Stomach (tissue), 4 donors: ENCODE results near the gene NEK10.

ENCODE experiments used
- EP300 ChIP-seq: sonication (generic); formaldehyde crosslinking; IDR thresholded peaks from one replicate; pipeline ENCODE4 v1.6.1; 2017; ENCODE audit warnings: antibody characterized with exemption
- POLR2A ChIP-seq, 4 donors: fragments of 450-650 bp; IDR thresholded peaks; one replicate each; pipeline ENCODE4 v1.6.1; 2016; ENCODE audit warnings: antibody characterized with exemption in 4 of 4, control low read depth in 2 of 4, mild to moderate bottlenecking in 1 of 4, moderate library complexity in 1 of 4
- POLR2AphosphoS5 ChIP-seq, 3 donors: sonication (generic); formaldehyde crosslinking; IDR thresholded peaks; one replicate each; pipeline ENCODE4 v1.6.1; 2016; ENCODE audit warnings: antibody characterized with exemption in 3 of 3
- TF ChIP-seq, protein P1 (sequence below), 7 experiments: fragments of 450-650 bp in 4 of 7; fragments of 200-600 bp in 3 of 7; sonication (generic) in 3 of 7; IDR thresholded peaks; one replicate each; pipeline ENCODE4 v1.5.1; 2016 to 2019; ENCODE audit warnings: antibody characterized with exemption in 7 of 7, control low read depth in 2 of 7, mild to moderate bottlenecking in 1 of 7

DNA sequence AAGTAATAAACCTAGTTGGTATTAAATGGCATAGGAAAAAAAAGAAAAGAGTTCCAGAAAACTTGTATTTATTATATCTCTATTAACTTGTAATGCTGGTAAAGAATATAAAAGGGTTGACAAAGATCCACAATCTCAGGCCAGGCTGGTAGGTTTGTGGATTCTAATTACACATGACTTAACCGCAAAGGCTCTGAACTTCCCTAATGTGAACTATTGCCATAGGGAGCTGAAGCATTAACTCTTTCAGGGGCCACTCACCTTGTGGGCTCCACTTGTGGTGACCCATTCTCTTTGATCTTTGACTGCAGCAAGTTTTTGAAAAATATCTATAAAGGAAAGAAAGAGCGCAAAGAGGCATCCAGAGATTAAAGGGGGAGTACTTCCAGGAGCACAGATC, 58.5 kb downstream of the NEK10 start:
- TF ChIP-seq, protein P1, sequence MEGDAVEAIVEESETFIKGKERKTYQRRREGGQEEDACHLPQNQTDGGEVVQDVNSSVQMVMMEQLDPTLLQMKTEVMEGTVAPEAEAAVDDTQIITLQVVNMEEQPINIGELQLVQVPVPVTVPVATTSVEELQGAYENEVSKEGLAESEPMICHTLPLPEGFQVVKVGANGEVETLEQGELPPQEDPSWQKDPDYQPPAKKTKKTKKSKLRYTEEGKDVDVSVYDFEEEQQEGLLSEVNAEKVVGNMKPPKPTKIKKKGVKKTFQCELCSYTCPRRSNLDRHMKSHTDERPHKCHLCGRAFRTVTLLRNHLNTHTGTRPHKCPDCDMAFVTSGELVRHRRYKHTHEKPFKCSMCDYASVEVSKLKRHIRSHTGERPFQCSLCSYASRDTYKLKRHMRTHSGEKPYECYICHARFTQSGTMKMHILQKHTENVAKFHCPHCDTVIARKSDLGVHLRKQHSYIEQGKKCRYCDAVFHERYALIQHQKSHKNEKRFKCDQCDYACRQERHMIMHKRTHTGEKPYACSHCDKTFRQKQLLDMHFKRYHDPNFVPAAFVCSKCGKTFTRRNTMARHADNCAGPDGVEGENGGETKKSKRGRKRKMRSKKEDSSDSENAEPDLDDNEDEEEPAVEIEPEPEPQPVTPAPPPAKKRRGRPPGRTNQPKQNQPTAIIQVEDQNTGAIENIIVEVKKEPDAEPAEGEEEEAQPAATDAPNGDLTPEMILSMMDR (IDR thresholded peaks at IDR 0.05): no peak
- TF ChIP-seq POLR2A (IDR thresholded peaks at IDR 0.05): no peak
- no peak for TF ChIP-seq EP300
- TF ChIP-seq POLR2AphosphoS5 (IDR thresholded peaks at IDR 0.05): no peak
